Activated CD4-positive, alpha-beta T cell treated with anti-CD3 and anti-CD28 coated beads, Interleukin-2, Interleukin-4, amounts not matched to agents 100 ng/mL and 50 ng/mL, durations not matched to agents 16 hours and 8 hours (primary cell): ENCODE measurements around the gene PNMA8B.

Experiments
- DNase-seq: peaks from one replicate; pipeline ENCODE4 v3.0.0-alpha.2; 2020; ENCODE audit warnings: low spot score

PNMA8B gene

DNA sequence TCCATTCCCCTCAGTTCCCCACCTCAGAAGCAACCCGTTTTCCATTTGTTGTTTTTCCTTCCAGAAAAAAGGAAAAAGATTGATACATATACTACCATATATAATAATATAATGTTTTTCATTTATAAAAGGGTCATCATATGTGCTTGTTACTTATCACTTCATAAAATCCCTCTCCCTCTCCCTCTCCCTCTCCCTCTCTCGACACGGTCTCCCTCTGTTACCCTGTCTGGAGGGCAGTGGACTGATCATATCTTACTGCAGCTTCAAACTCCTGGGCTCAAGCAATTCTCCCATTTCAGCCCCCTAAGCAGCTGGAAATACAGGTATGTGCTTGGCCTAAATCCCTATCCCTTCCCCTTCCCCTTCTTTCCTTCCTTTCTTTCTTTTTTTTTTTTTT lies 41.4 kb downstream of the PNMA8B start:
- DNase-seq, result no peak

DNA sequence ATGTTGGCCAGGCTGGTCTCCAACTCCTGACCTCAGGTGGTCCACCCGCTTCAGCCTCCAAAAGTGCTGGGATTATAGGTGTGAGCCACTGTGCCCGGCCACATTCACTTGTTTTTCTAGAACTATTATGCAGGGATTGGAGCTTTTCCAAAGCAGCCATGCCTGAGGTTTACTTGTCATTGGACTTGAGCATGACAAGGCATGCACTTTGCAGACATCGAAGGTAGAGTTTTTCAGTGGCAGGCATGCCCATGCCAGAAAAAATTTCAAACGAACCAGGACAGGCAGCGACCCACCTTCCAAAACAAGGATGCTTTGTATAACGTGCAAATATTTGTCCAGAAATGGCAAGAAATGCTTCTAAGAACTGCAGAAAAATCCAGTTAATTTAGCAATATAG lies 42.0 kb downstream of the PNMA8B start:
- DNase-seq, result no peak

GRCh38 chr19:46452186-46452585 lies 43.5 kb downstream of the PNMA8B start:
- no peak for DNase-seq

GRCh38 chr19:46451352-46451751 lies 44.3 kb downstream of the PNMA8B start:
- DNase-seq, result no peak

- DNase-seq, result no peak
Observed at GRCh38 chr19:46450737-46451136, 44.9 kb downstream of the PNMA8B start.

DNA sequence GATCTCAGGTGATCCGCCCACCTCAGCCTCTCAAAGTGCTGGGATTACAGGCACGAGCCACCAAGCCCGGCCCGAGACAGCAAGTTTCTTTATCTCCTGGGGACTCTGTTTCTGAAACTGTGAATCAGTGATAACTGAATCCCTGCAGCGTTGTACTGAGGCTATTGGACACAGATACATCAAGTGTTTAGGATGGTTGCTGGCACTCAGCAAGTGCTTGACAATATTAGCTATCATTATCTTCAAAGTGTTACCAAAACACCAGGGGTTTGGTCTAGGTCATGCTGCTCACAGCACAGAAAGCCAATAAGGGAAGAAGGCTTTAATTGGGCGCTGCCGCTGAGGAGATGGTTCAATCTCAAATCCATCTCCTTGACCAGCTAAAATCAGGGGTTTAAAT lies 46.4 kb downstream of the PNMA8B start:
- DNase-seq, result no peak

DNA sequence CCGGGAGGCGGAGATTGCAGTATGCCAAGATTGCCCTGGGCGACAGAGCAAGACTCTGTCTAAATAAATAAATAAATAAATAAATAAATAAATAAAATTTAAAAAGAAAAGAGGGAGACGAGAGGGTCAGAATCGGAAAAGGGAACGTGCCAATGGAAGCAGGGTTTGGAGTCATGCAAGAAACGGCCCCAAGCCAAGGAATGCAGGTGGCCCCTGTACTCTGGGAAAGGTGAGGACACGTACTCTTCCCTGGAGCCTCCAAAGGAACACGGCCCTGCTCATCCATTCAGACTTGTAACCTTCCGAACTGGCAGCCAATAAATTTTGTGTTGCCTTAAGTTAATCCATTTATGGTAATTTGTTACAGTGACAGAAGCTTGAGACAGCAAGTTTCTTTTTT lies 47.1 kb downstream of the PNMA8B start:
- no peak for DNase-seq

DNA sequence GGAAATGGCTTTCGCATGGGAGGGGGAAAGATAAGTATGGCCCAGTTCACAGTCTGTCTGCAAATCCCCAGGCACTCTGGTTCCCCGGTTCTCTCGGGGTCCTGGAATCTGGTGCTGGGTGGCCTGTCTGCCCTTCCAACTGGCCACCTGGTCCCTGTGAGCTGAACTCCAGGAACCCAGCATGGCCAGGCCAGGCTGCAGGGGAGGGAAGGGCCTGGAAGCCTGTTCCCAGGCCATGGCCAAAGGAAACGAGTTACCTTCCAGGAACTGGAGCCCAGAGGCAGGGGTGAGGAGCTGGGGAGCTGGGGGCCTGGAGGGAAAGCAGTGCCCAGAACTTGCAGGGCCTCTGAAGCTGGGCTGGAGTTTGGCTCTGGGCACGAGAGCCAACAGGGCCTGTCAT lies 47.8 kb downstream of the PNMA8B start:
- DNase-seq, result no peak

DNA sequence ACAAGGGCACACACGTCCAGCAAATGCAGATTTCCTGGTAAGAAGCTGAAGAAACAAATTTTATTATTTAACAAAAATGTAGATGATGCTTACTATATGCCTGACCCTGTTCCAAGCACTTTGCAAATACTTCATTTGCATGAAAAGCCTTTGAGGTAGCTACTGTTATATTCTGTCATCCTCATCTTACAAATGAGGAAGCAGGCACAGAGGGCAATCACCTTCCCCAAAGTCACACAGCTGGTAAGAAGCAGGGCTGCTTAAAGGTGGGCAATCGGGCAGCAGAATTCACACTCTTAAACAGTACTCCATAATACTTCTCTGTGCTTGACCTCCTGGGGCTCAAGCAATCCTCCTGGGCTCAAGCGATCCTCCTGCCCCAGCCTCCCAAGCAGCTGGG lies 48.7 kb downstream of the PNMA8B start:
- no peak for DNase-seq

DNA sequence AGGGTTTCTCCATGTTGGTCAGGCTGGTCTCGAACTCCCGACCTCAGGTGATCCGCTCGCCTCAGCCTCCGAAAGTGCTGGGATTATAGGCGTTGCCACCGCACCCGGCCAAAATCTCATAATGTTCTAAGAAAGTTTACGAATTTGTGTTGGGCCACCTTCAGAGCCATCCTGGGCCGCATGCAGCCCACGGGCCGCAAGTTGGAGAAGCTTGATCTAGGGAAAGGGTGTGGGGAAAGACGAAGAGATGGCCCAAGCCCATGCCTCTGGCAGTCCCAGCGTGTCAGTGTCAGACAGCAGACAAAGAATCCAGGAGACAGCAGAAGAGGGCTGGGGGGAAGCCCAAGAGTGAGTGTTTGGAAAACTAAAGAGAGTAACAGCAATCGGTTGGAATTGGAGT lies 49.6 kb downstream of the PNMA8B start:
- DNase-seq, result no peak

DNA sequence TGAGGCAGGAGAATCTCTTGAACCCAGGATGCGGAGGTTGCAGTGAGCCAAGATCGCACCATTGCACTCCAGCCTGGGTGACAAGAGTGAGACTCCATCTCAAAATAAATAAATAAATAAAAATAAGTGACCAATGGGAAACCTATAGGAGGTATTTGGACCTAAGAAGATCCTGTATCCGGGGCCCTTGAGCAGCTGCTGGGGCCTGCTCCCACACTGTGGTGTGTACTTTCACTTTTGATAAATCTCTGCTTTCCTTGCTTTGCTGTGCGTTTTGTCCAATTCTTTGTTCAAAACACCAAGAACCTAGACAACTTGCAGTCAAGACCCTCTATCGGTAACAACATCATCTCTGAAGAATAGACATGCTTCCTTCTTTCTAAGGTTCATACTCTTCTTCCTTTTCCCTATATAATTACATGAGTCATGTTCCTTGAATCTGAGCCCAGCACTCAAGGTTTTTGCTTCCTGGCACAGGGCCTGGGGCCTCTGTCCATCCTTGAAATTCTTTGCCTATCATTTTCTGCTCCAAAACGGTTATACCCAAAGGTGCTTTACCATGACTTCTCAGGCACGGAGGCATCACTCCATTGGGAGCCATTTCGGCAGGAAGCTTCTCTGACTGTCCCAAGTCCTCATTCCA lies 52.7 kb downstream of the PNMA8B start:
- no peak for DNase-seq

DNA sequence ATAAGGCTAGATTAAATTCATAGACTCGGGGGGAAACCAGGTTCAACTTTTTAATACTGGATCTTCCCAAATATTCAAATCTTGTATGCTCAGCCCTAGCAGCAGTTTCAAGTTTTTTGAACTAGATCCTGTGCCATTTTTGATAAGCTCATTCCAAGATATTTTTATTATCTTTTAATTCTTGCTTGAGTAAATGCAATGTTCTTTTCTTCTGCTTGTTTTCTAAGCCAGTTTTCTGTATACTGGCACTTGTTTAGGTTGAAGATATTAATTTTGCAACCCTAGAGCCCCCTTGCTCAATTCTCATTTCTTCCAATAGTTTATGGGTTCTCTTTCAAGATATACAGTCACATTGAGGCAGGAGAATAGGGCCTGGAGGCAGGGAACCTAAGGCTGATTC lies 53.8 kb downstream of the PNMA8B start:
- DNase-seq, result no peak
